T-helper 2 cell treated with Interferon-gamma antibody and Interleukin-4, amounts not matched to agents 100 ng/mL and 5 ng/mL, for 36 hours (primary cell): ENCODE data around the gene WNT6. TPM values are rescaled to one million over a fixed set of nuclear protein-coding genes. Genes with fewer than 3 reads are reported as not detected.

Source experiments
- intact Hi-C: fragments of 100-400 bp; cut with micrococcal nuclease; formaldehyde crosslinking; loops from one replicate; pipeline ENCODE4 v1.15.1; 2023
- total RNA-seq: library from RNA; stranded (reverse); gene quantifications from 2 replicates; pipeline ENCODE4 v1.2.3, GENCODE V29; 2022

Gene WNT6
- total RNA-seq, 1 donor from 2014 or later, result not detected

DNA sequence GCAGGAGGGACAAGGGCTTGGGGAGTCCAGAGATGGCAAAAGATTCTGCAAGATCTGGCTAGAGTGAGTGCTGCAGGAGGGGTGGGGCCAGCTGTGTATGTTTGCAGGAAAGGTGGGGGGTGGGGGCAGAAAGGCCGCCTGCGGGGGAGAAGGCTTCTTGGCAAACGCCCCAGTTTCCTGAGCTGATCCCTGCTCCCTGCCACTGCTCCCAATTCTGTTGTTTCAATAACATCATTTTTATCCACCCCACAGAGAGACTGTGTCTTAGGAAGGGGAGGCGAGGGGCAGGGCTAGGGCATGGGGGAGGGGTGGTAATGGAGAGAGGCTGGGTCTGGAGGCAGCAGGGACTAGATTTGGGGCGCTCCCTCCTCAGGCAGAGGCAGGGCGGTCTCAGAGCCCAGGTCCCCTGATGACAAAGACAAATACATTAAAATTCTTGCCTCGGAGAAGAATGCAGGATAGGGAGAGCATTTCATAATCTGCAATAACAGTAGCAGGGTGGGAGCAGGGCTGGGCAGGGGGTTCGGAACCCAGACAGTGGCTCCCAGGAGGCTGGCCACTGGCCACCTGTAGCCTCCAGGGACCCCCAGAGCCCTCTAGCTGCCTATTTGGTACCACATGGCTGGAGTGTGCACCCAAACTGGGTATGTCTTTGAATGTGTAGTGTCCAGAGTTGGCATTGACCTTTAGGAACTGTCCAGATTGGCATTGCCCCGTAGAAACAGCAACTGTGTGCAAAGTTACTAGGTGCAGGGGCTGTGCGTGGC lies 2.1 kb upstream of the WNT6 start:
- intact Hi-C loops, result no loop called here

DNA sequence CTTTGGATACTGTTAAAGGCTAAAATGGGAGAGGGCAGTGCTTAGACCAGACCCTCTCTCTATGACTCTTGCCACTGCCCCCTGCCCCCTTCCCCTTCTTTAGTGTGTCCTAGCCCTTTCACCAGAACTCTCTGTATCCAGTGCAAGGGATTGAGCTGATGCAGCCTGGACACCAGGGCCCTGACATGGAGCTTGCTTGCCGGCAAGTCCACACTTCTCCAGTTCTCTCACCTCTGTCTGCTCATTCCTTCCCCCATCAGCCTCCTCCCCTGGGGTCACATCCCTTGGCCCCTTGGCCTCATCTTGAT lies 1.5 kb upstream of the WNT6 start:
- intact Hi-C loops, result no loop called here

DNA sequence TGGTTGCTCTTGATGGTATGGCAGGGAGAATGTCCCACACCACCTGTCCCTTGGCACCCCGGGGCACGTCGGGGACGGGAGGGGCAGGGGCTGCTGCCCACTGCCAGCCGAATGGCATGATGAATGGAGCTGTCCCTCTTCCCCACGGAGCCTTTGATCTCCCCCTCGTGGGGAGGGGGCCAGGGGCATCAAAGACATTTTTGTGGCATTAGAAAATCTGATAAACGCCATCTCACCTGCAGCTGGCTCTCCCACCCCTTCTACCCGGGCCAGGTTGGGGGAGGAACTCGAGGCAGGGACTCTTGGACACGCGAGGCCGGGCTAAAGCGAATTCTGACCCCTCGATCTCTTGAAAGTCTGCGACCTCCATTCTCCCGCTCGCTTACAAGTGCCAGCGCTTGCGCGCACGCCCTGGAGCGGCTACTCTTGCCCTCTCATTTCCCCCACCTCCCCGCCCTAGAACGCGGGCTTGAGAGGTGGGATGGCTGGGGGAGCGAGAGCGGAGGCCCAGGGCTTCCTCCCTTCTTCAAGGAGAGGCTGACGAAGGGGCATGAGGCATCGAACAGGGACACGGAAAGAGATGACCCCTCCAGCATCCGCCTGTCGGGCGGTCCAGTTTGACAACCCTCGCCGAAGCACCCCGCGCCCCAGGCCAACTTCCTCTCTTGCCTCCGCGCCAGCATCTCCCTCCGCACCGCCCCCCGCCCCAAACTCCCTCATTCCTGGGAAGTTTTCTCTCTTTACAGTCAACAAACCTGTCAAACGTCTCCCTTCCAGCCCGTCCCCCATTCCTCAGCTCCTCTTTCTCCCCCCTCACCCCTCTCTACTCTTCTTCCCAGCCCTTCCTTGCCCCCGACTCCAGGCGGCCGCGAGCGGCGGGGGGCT lies 692 bp upstream of the WNT6 start:
- intact Hi-C loops, result no loop called here

DNA sequence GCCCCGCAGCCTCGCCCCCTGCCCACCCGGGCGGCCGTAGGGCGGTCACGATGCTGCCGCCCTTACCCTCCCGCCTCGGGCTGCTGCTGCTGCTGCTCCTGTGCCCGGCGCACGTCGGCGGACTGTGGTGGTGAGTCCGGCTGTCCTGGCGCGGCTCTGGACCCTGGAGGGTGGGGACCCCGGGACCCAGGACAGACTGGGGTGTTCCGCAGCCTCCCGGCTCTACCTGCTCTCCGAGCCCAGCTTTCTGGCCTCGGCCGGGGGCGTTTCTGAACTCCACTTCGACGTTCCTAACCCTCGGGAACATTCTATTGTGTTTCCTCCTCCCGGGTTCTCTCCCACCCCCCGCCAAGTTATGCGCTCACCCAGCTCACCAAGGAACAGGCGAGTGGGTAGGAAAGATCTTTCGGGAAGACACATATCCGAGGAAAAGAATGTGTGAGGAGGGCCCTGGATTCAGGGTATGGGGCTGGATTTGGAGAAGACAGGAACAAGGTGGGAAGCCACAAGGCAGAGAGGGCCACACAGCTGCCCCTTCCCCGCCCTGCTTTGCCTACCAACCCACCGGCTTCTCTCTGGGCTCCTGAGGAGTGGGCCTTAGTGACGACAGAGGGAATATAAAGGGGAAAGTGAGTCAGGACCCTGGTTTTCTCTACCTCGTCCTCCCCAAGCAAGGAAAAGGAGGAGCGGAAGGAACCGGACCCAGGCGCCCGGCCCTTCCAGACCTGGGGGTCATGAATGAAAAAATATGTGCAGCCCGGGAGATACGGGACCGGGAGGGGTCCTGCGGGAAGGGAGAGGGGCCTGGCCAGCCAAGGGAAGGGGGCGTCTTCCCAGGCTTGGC lies 605 bp downstream of the WNT6 start:
- intact Hi-C loops, result no loop called here

DNA sequence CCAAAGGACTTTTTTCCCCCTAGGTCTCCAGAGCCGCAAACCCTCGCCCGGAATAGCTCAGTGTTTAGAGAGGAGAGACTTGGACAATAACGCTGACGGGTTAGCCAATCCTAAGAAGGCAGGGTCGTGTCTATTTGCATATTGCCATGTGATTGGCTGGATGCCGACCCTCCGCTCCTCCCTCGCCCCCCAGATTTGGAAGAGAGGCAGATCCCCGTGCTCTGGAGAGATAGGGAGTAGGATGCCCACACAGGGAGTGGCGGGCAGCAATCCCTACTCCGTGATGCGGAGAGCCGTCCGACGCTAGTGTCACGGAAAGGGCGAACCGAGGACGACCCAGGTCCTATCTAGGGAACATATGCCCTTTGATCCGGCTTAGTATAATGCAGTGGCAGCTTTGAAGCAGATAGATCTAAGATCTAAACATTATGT lies 1.4 kb downstream of the WNT6 start:
- intact Hi-C loops, result no loop called here

DNA sequence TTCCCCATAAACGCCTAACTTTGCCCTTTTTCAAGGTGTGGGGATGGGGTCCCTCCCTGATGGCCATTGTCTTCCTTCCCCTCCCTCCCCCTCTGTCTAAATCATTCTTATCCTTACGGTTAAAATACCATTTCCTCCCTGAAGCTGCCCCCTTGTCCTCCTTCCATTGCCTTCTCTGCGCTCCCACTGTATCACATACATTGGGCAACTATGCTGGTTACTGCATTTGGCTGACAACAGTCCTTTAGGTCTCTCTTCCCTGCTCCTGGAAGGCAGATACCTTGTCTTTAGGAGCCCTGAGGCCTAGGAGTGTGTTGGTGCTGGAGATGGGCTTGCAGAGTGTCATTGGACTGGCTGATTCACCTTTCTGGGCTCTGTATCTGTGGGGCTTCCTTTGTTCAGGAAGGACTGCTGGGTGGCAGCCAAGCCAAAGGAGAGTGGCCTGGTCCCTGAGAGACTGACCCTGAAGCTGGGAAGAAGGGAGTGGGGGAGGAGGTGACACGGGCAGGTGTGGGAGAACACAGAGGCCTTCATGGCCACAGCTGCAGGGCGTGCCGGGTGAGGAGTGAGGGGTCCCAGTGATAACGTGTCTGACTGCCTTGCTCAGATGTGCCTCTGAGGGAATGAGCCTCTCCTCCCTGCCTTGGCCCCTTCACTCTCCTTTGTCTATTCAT lies 2.2 kb downstream of the WNT6 start:
- intact Hi-C loops, result no loop called here

DNA sequence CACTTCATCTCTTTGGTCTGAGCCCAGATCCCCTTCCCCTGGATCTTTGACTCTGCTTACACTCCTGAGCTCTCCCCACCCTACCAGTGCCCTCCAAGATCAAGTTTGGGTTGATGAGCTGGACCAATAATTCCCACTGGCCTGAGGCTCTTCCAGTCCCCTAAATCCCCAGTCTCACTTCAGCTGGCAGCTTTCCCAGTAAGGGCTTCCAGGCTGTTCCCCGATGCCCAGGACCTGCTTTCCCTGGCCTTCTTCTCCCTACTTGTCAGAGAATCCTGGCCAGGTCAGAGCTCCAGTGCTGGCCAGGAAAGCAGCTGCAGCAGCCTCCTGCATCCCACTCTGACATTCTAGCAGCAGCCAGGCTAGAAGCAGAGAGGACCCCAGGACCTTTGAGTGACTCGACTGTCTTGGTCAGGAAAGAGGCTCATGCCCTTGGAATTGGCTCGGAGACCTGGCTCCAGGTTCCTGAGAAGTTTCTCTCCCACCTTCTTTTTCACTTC lies 3.5 kb downstream of the WNT6 start:
- intact Hi-C loops, result no loop called here

DNA sequence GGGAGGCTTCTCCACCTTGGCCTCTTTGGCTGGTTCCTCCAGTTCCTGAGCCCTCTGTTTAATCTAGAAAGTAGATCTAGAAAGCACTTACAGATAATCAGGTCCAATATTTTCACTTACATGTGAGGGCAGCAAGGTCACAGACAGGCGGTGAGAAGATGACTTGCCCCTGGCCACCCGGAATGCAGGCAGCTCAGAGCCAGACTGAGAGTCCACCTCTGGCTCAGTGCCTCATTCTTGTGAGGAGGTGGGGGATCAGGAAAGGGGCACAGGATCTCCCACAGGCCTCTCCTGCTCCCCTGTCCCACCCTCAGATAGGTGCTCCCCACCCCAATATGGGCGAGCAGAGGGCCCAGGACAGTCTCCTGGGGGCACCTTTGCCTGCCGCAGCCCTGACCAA lies 5.8 kb downstream of the WNT6 start:
- intact Hi-C loops, result no loop called here

DNA sequence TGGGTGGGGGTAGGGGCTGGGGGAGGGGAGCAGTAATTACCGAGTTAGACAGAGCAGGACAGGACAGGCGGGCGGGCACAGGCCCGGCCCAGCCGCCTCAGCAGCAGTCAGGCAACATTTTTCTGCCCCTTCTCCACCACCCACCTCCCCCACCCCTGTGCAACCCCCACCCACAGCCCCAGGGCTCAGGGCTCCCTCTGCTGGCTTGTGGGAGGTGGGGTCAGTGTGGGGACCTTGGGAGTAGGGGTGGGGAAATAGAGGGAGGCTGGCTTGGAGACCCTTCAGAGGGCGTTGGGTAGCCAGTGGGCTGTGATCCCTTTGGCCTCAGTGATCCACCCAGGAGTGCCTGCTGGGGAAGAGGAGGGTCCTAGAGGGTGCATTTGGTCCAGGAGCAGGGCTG lies 6.4 kb downstream of the WNT6 start:
- intact Hi-C loops, result no loop called here

DNA sequence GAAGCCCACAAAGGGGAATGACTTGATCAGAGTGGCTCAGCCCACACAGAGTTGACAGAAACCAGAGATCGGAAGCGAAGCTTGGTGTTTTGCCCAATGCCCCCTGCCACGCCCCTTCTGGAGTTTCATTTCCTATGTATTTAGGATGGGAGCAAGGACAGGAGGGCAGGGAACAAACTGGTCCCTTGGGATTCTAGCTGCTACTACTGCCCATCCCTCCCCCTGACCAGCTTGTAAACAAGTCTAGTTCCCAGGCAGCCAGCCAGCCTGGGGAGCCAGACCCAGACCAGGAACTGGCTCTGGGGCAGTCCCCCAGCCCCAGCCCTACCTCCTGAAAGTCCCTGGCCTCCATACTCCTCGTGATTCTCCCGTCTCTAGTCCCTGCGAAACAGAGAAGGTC lies 8.3 kb downstream of the WNT6 start:
- intact Hi-C loops, result no loop called here

DNA sequence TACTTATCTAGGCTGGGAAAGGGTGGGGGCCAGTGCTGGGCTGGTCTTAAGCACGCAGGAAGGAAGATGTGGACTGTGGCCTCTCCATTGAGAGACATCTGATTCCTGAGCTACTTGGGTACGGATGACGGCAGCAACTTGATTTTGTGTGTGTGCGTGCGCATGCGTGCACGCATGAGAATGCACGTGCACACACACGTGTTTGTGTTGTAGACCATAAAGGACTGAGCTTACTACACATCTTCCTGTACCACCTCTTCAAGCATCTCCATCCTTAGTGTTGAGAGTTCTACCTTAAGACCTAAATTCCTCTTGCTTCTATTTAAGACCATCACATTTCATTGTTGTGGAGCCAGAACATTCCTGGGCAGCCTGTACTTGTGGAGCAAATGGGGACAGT lies 9.5 kb downstream of the WNT6 start:
- intact Hi-C loops, result no loop called here

DNA sequence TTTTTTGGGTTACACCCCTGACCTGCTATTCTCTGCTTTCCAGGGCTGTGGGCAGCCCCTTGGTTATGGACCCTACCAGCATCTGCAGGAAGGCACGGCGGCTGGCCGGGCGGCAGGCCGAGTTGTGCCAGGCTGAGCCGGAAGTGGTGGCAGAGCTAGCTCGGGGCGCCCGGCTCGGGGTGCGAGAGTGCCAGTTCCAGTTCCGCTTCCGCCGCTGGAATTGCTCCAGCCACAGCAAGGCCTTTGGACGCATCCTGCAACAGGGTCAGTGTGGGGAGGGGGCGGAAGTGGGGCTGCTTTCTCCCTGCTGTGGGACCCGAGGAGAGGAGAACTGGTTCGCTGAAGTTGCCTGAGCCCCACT lies 11.4 kb downstream of the WNT6 start:
- intact Hi-C loops, result no loop called here

DNA sequence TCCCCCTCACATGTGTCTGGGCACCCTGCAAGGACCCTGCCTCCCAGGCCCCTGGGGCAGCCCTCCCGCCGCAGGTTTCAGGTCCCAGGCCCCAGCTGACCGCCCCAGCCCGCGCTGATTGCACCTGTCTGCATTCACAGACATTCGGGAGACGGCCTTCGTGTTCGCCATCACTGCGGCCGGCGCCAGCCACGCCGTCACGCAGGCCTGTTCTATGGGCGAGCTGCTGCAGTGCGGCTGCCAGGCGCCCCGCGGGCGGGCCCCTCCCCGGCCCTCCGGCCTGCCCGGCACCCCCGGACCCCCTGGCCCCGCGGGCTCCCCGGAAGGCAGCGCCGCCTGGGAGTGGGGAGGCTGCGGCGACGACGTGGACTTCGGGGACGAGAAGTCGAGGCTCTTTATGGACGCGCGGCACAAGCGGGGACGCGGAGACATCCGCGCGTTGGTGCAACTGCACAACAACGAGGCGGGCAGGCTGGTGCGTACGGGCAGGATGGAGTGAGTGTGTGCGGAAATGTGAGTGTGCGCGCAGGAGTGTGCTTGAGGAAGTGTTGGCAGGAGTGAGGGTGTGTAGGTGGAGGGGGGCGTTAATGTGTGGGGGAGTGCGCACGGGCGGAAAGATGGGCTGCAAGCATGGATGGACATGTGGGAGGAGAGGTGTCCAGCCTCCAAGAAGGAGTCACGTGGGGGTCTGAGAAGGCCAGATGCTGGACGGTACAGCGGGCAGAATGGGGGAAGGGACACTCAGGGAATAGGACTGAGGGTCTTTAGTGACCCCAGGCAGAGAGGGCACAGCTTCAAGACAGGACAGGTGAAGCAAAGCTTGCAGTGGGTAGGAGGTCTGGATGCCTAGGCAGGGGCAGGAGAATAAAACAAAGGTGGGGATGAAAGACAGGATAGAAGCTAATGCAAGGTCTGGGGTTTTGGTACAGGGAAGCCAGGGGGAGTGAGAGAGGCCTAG lies 12.0 kb downstream of the WNT6 start:
- intact Hi-C loops, result no loop called here

DNA sequence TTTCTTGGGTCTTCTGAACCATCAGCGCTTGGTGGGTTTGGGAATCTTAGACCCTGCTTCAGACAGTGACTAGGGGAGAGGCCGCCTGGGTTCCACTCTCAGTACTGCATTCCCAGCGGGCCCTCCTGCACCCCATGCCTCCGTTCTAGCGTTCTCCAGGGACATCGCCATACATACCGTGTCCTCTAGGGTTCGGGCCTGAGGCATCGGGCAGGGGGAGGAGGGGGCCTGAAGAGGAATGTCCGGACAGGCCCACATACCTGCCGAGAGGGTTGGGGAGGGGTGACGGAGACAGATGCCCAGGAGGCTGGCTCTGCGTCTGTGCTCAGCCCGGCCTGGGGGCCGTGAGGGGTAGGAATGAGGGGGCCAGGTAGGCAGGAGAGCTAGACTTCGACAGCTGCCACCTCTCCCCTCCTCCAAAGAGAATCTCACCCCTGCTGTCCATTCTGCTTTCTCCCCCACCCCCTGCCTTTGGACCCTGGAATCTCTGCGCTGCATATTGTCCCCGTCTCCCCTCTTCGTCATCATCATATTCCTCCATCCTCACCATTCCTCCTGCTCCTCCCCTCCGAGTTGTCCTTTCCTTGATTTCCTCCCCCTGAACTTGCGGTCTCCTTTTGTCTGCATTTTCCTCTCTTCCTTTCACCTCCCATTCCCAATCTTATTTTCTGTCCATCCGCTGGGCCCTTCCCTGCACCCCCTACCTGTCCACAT lies 13.2 kb downstream of the WNT6 start:
- intact Hi-C loops, result no loop called here

DNA sequence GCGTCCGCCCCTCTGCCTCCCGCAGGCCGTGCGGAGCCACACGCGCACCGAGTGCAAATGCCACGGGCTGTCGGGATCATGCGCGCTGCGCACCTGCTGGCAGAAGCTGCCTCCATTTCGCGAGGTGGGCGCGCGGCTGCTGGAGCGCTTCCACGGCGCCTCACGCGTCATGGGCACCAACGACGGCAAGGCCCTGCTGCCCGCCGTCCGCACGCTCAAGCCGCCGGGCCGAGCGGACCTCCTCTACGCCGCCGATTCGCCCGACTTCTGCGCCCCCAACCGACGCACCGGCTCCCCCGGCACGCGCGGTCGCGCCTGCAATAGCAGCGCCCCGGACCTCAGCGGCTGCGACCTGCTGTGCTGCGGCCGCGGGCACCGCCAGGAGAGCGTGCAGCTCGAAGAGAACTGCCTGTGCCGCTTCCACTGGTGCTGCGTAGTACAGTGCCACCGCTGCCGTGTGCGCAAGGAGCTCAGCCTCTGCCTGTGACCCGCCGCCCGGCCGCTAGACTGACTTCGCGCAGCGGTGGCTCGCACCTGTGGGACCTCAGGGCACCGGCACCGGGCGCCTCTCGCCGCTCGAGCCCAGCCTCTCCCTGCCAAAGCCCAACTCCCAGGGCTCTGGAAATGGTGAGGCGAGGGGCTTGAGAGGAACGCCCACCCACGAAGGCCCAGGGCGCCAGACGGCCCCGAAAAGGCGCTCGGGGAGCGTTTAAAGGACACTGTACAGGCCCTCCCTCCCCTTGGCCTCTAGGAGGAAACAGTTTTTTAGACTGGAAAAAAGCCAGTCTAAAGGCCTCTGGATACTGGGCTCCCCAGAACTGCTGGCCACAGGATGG lies 14.0 kb downstream of the WNT6 start:
- intact Hi-C loops, result no loop called here

DNA sequence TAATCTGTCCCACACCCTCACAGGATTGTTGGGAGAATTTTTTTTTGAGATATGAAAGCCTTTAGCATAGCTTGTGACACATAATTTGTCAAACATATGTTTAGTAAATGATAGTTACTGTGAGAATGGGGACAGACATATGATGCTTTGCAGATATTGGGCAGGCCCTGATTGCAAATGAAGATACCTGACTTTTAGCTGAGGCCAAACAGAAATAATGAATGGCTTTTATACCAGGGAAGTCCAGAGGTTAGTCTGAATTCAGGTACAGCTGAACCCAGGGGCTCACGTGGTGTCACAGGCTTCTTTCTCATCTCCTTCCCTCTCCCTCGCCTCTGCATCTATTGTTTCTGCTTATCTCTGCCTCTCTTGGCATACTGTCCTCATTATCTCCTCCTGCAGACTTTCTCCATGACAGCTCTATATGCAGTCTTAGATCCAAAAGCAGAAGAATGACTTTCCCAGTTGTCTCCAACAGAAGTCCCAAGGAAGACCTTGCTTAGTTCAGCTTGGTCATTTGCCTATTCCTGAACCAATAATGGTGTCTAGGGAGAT lies 16.2 kb downstream of the WNT6 start:
- intact Hi-C loops, result loop anchor here (1.0 to 5.0 kb wide), 2 partner anchors 23 to 107 kb away; no protein-coding TSS in a partner anchor

DNA sequence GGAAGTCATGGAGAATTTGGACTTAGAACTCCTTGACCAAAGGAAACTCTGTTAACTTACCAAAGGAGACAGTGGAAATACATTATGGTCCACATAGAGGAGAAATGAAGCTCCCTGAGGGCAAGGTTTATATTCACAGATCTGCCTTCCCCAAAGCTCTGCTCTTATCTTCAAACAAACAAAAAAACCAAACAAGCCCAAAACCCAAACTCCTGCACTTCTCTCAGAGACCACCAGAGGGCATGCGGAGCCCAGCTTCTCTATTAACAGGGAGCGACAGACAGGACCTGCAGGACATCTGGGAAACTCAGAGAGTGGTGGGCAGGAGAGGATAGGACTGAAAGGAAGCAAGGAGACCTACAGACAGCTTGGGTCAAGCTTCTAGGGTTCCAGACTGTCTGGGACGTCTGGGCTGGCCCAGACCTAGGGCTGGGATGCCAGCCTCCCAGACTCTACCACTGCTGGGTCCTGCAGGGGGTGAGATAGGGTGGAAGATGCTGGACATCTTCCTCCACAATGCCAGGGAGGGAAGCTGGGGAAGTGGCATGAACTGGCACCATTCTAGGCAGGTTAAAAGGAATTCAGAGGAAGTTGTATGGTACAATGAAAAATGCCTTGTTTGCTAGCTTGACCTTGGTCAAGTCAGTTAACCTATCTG lies 17.1 kb downstream of the WNT6 start:
- intact Hi-C loops, result loop anchor here (1.0 to 5.0 kb wide), 2 partner anchors 22 to 106 kb away; no protein-coding TSS in a partner anchor
